ENCODE measurements around the gene ACSS2.

The ACSS2 gene

DNA sequence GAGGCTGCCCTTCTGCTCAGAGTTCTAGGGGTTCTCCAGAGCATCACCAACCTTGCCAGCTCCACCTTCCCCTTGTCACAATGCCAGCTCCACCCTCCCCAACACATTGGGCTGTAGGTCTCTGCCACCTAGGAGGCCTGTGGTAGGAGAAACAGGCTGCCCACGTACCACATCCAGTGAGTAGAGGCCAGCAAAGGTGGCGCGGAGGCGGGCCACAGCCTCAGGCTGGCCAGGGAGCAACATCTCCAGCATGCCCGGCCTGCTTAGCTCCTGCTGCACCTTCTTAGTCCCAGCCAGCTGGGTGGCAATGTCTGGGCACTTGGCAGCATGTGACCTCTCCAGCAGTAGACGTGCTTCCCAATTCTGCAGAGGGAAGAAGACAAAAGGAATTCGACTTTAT is 55.4 kb downstream of the ACSS2 start:
- Mint-ChIP-seq H3K4me1 (no peaks in the 10 kb centered on the region), H3K27me3 (ENCODE audit: low read depth, poor library complexity) (no peaks in the 10 kb centered on the region), H3K4me3 (no peak overlapping the region), H3K36me3 (ENCODE audit: low read depth) (peaks cover 39% of the 10 kb centered on the region), H3K27ac (no peak overlapping the region), H3K9me3 (no peaks in the 10 kb centered on the region)
- TF ChIP-seq CTCF (IDR thresholded peaks at IDR 0.05): no peak
- DNase-seq: no peak

DNA sequence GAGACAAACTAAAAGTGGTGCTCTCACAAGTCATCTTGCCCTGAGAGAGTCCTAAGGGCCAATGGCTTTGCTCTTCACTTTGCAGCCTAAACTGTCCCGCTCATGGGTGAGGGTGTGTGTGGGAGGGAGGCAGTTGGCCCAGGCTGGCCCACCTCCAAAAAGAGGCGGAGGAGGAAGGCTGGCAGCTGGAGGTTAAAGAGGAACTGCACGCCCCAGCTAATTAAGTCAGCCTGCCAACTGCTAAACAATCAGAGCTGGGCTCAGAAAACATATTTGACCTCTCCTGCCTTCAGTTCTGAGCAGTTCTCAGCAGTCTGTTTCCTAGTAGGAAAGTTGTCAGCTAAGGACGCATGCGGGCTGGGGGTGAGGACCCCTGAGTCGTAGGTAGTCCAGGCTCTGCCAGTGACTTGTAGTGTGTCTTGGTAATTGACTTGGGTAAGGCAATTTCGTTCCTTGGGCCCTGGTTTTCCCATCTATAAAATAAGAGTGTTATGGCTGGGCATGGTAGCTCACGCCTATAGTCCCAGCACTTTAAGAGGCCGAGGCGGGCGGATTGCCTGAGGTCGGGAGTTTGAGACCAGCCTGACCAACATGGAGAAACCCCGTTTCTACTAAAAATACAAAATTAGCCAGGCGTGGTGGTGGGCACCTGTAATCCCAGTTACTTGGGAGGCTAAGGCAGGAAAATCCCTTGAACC is 62.2 kb downstream of the ACSS2 start:
- no peak for DNase-seq
- Mint-ChIP-seq H3K9me3 (no peaks in the 10 kb centered on the region), H3K4me3 (no peak overlapping the region), H3K27ac (no peak overlapping the region), H3K27me3 (ENCODE audit: low read depth, poor library complexity) (no peaks in the 10 kb centered on the region), H3K4me1 (no peaks in the 10 kb centered on the region), H3K36me3 (ENCODE audit: low read depth) (peaks cover 49% of the 10 kb centered on the region)
- TF ChIP-seq CTCF (IDR thresholded peaks at IDR 0.05): no peak

GRCh38 chr20:34940081-34940481 is 63.7 kb downstream of the ACSS2 start:
- no peaks in the 10 kb centered on the region for H3K27me3 Mint-ChIP-seq (ENCODE audit: low read depth, poor library complexity)
- H3K9me3 Mint-ChIP-seq: no peaks in the 10 kb centered on the region
- H3K4me3 Mint-ChIP-seq: no peak overlapping the region
- peaks cover 44% of the 10 kb centered on the region for H3K36me3 Mint-ChIP-seq (ENCODE audit: low read depth)
- no peak overlapping the region for H3K27ac Mint-ChIP-seq
- TF ChIP-seq CTCF (IDR thresholded peaks at IDR 0.05): no peak
- DNase-seq: no peak
- H3K4me1 Mint-ChIP-seq: no peaks in the 10 kb centered on the region

DNA sequence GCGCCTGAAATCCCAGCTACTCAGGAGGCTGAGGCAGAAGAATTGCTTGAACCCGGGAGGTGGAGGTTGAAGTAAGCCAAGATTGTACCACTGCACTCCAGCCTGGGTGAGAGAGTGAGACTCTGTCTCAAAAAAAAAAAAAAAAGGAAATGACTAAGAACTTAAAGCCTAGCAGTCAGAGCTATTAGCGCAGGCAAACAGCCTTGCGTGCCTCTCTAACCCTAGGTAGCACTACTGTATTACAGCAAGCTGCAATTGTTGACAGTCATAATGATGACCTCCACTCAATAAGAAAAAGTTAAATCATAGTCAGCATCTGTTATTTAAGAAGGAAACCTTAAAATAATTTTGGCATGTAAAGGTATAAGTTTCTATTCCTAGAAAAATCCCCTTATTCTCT is 64.8 kb downstream of the ACSS2 start:
- no peak overlapping the region for H3K27ac Mint-ChIP-seq
- TF ChIP-seq CTCF (IDR thresholded peaks at IDR 0.05): no peak
- H3K4me3 Mint-ChIP-seq: no peak overlapping the region
- no peaks in the 10 kb centered on the region for H3K9me3 Mint-ChIP-seq
- no peaks in the 10 kb centered on the region for H3K4me1 Mint-ChIP-seq
- peaks cover 51% of the 10 kb centered on the region for H3K36me3 Mint-ChIP-seq (ENCODE audit: low read depth)
- DNase-seq: no peak
- H3K27me3 Mint-ChIP-seq (ENCODE audit: low read depth, poor library complexity): no peaks in the 10 kb centered on the region

DNA sequence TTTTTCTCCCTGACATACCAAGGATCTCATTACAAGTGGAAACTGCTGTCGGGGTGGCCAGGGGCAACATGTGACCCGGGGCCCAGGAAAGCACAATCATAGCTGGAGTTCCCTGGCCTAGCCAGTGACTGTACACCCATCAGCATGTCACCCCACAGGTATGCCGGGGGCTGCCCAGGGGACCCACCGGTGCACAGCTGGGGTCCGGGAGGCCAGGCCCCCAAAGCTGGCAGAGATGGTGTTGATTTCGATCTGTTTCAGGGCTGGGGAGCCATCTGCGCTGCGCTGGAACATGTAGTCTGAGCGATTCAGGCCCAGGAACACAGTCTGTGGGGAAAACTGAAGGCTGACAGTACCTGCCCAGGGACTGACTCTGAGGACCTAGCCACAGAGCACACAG is 65.9 kb downstream of the ACSS2 start:
- H3K4me1 Mint-ChIP-seq: no peaks in the 10 kb centered on the region
- no peak for DNase-seq
- no peaks in the 10 kb centered on the region for H3K9me3 Mint-ChIP-seq
- TF ChIP-seq CTCF (IDR thresholded peaks at IDR 0.05): no peak
- H3K27me3 Mint-ChIP-seq (ENCODE audit: low read depth, poor library complexity): no peaks in the 10 kb centered on the region
- H3K27ac Mint-ChIP-seq: no peak overlapping the region
- H3K36me3 Mint-ChIP-seq (ENCODE audit: low read depth): peaks cover 47% of the 10 kb centered on the region
- no peak overlapping the region for H3K4me3 Mint-ChIP-seq
